Mucosa of rectum (tissue), 2 donors: ENCODE measurements around the gene TEF.

Experiments
- H3K27ac ChIP-seq, 2 donors: one replicate each; pipeline ENCODE4 v1.7.0; 2013; ENCODE audit warnings: inconsistent platforms in 2 of 2, low read depth in 2 of 2, low read length in 2 of 2
- H3K27me3 ChIP-seq, 2 donors: one replicate each; pipeline ENCODE4 v1.7.0; 2013; ENCODE audit warnings: low read length in 2 of 2; ENCODE audit not compliant: control insufficient read depth in 2 of 2, insufficient read depth in 2 of 2
- H3K36me3 ChIP-seq, 2 donors: one replicate each; pipeline ENCODE4 v1.7.0; 2013; ENCODE audit warnings: low read length in 2 of 2; ENCODE audit not compliant: control insufficient read depth in 2 of 2, insufficient read depth in 2 of 2
- H3K4me1 ChIP-seq, 2 donors: one replicate each; pipeline ENCODE4 v1.7.0; 2013; ENCODE audit warnings: low read length in 2 of 2, mild to moderate bottlenecking in 1 of 2; ENCODE audit not compliant: control insufficient read depth in 2 of 2, insufficient read depth in 2 of 2
- H3K4me3 ChIP-seq, 2 donors: one replicate each; pipeline ENCODE4 v1.7.0; 2013; ENCODE audit warnings: low read length in 2 of 2
- H3K9ac ChIP-seq, 2 donors: one replicate each; pipeline ENCODE4 v1.7.0; 2013; ENCODE audit warnings: low read length in 2 of 2, low read depth in 1 of 2, mild to moderate bottlenecking in 1 of 2
- H3K9me3 ChIP-seq, 2 donors: one replicate each; pipeline ENCODE4 v1.7.0; 2013; ENCODE audit warnings: low read length in 2 of 2; ENCODE audit not compliant: control insufficient read depth in 2 of 2
- donor health status: healthy.
- donor health status: Normal muscosa, but diverticular disease.

The TEF gene

DNA sequence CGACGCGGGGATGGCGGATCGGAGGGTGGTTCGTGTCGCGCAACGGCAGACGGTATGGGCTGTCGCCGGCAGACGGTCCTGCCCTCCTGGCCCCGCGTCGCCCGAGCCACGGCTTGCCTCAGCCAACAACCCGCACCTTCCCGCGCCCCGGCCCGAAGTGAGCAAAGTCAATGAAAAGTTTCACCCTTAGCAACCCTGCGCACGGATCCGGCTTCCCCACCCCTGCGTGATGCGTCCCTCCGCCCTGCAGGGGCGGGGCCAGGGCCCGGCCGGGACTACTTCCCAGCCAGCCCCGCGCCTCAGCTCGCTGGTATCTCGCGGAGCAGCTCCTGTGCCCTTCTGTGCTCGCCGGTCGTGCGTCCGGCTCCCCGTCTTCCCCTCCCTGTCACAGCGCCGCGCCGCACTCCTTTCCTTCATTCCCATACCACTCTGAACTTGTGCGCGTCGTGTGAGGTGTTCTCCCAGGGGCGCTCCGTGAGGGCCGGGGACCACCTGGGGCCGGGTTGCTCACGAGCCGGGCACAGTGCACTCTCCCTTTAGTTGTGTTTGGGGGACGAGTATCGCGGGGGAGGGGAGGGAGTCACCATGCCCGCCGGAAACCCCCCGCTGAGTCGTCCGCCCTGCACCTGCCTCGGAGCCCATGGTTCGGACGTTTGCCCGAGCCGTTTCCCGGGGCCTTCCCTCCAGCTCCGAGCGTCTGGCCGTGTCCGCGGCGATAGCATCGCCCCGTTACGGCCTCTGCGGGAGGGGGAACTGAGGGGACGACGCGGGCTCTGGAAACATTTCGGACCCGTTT is 65.1 kb downstream of the TEF start, which contains the start of gene TOB2:
Gene TOB2 (minus strand): TSS at position 163 of the 796 bp plus-strand sequence. CDS start 9,456 bp downstream, outside the sequence.
- no peaks in the 10 kb centered on the region for H3K9me3 ChIP-seq
- H3K9ac ChIP-seq = peak within 1 kb of the TSS; percentile 97
- peak within 1 kb of the TSS; percentile 86 to 89 for H3K4me3 ChIP-seq
- peak within 1 kb of the TSS; percentile 100 for H3K27ac ChIP-seq
- peaks cover 13 to 18% of the 10 kb centered on the region in 2 donors for H3K4me1 ChIP-seq
- H3K36me3 ChIP-seq = peaks cover 3 to 5% of the 10 kb centered on the region in 2 donors
- H3K27me3 ChIP-seq = no peaks in the 10 kb centered on the region

GRCh38 chr22:41447435-41448188 is 65.9 kb downstream of the TEF start:
- Histone ChIP-seq H3K9me3 (no peaks in the 10 kb centered on the region), H3K9ac (peak overlapping the region; percentile 97), H3K4me1 (peaks cover 6 to 11% of the 10 kb centered on the region in 2 donors), H3K27me3 (no peaks in the 10 kb centered on the region), H3K27ac (peak overlapping the region; percentile 100), H3K36me3 (peaks cover 2 to 3% of the 10 kb centered on the region in 2 donors), H3K4me3 (peak overlapping the region; percentile 86 to 89)

GRCh38 chr22:41448189-41448808 is 66.6 kb downstream of the TEF start:
- Histone ChIP-seq H3K9ac (peak overlapping the region; percentile 97), H3K27ac (peak overlapping the region; percentile 100), H3K27me3 (no peaks in the 10 kb centered on the region), H3K36me3 (peaks cover 0 to 2% of the 10 kb centered on the region in 2 donors), H3K9me3 (no peaks in the 10 kb centered on the region), H3K4me3 (peak overlapping the region; percentile 86 to 89), H3K4me1 (peaks cover 4 to 10% of the 10 kb centered on the region in 2 donors)
